Spleen (tissue), 11 donors: ENCODE results near the gene PTPRN2. TPM values are rescaled to one million over a fixed set of nuclear protein-coding genes. Genes with fewer than 3 reads are reported as not detected.

Experiments used
- DNase-seq: peaks from one replicate; pipeline ENCODE4 v3.0.0-alpha.2; 2020
- H3K27ac ChIP-seq, 8 donors: fragments of 200-600 bp; sonication (generic) in 7 of 8; 1 replicate in 4 of 8; 2 replicates in 4 of 8; pipeline versions ENCODE4 v1.5.0 to v1.8.0; 2016 to 2021; ENCODE audit warnings: inconsistent platforms in 4 of 8, mild to moderate bottlenecking in 4 of 8, moderate library complexity in 1 of 8
- H3K27me3 ChIP-seq, 7 donors: fragments of 200-600 bp; sonication (generic) in 6 of 7; replicated peaks in 1 of 7; 1 replicate in 4 of 7; 2 replicates in 3 of 7; pipeline versions ENCODE4 v1.5.0 to v1.8.0; 2016 to 2021; ENCODE audit warnings: inconsistent platforms in 3 of 7, mild to moderate bottlenecking in 1 of 7
- H3K36me3 ChIP-seq, 6 donors: fragments of 200-600 bp; sonication (generic) in 5 of 6; 1 replicate in 4 of 6; 2 replicates in 2 of 6; pipeline versions ENCODE4 v1.5.0 to v1.8.0; 2016 to 2021; ENCODE audit warnings: inconsistent platforms in 2 of 6
- H3K4me1 ChIP-seq, 6 donors: fragments of 200-600 bp; sonication (generic) in 5 of 6; 1 replicate in 3 of 6; 2 replicates in 3 of 6; pipeline versions ENCODE4 v1.5.0 to v1.8.0; 2016 to 2021; ENCODE audit warnings: inconsistent platforms in 3 of 6
- H3K4me3 ChIP-seq, 8 donors: fragments of 200-600 bp; sonication (generic) in 7 of 8; 1 replicate in 4 of 8; 2 replicates in 4 of 8; pipeline versions ENCODE4 v1.5.0 to v1.8.0; 2016 to 2021; ENCODE audit warnings: inconsistent platforms in 4 of 8, mild to moderate bottlenecking in 4 of 8, moderate library complexity in 2 of 8
- H3K9me3 ChIP-seq, 8 donors: fragments of 200-600 bp; sonication (generic) in 7 of 8; 1 replicate in 4 of 8; 2 replicates in 4 of 8; pipeline versions ENCODE4 v1.5.0 to v1.8.0; 2016 to 2021; ENCODE audit warnings: inconsistent platforms in 4 of 8
- CTCF ChIP-seq, 11 experiments: fragments of 200-600 bp in 7 of 11; fragments of 450-650 bp in 4 of 11; sonication (generic) in 4 of 11; IDR thresholded peaks in 8 of 11; conservative IDR thresholded peaks in 3 of 11; 1 replicate in 7 of 11; 2 replicates in 4 of 11; pipeline versions ENCODE4 v1.4.0 to v1.8.0; 2016 to 2021; ENCODE audit warnings: antibody characterized with exemption in 11 of 11, inconsistent platforms in 4 of 11, mild to moderate bottlenecking in 1 of 11
- POLR2A ChIP-seq, 3 donors: fragments of 450-650 bp; IDR thresholded peaks; one replicate each; pipeline ENCODE4 v1.5.1; 2017; ENCODE audit warnings: antibody characterized with exemption in 3 of 3, mild to moderate bottlenecking in 1 of 3
- POLR2AphosphoS5 ChIP-seq, 3 donors: sonication (generic); formaldehyde crosslinking; IDR thresholded peaks; one replicate each; pipeline ENCODE4 v1.5.1; 2017; ENCODE audit warnings: antibody characterized with exemption in 3 of 3
- WGBS, 5 donors: extraction: QIAGEN DNeasy Blood & Tissue Kit in 3 of 5; methylation state at CpG; one replicate each; pipeline versions ENCODE4 v1.1.5 to v1.1.7; 2013 to 2018; 5-methylcytosine and 5-hydroxymethylcytosine counted together
- intact Hi-C: fragments of 100-400 bp; cut with DNase I; formaldehyde crosslinking; loops from one replicate; pipeline ENCODE4 v1.15.0; 2023; ENCODE audit warnings: low total_unique reads
- polyA plus RNA-seq, 3 donors: library from polyadenylated mRNA; stranded (reverse); fragments of 200-250 nt; gene quantifications; one replicate each; pipeline ENCODE4 v1.2.1, GENCODE V29; 2013
- total RNA-seq, 7 donors: library from RNA; depleted of rRNA in 3 of 7; stranded (reverse); fragments of >200 nt in 3 of 7; fragmentation: NEBNext Ultra II Directional in 4 of 7; extraction: Animal tissue kit (Norgen Biotek cat#: 25700) in 4 of 7; gene quantifications; one replicate each; pipeline versions ENCODE4 v1.1.0 to v1.2.1, GENCODE V29; 2016 to 2021
- donor health status: healthy with polysubstance abuse.
- donor health status: DM: no; HTN: no; CAD: no; lungs with moderate emphysema.
- donor health status: DM: no; HTN: no; CAD: no.
- donor health status: Bipolar disorder and iron deficiency.
- donor health status: healthy.
- donor health status: DM: no; HTN: no; CAD: no.
- donor health status: DM: yes; HTN: yes; CAD: no.

The PTPRN2 gene
- total and polyA plus RNA-seq, 10 donors, result 7.0 to 22.8 (median 16.8) TPM

- peaks cover 0 to 36% (median 20%) of the 10 kb centered on the region in 7 donors for H3K27me3 ChIP-seq
- no peaks in the 10 kb centered on the region for H3K4me1 ChIP-seq
- DNase-seq, result peak; percentile 2
- WGBS, 5 donors, result 88 to 93% (median 92%) methylated on average over 9 of the region's 9 CpGs
- H3K36me3 ChIP-seq, result no peaks in the 10 kb centered on the region
- H3K9me3 ChIP-seq, result peaks cover 0 to 31% (median 26%) of the 10 kb centered on the region in 8 donors
- no peak overlapping the region for H3K4me3 ChIP-seq
- intact Hi-C loops, result no loop called here
- TF ChIP-seq POLR2A (IDR thresholded peaks at IDR 0.05) (no peak), CTCF (IDR thresholded peaks at IDR 0.05 in 8 of 11, conservative IDR thresholded peaks at IDR 0.05 in 3 of 11) (no peak), POLR2AphosphoS5 (IDR thresholded peaks at IDR 0.05) (no peak)
- no peak overlapping the region for H3K27ac ChIP-seq
These were observed 7.7 kb downstream of the PTPRN2 start for GRCh38 chr7:158579662-158580646.

GRCh38 chr7:158576050-158576762, 11.4 kb downstream of the PTPRN2 start:
- peak; percentile 45 for DNase-seq
- peaks cover 0 to 2% (median 0%) of the 10 kb centered on the region in 7 donors for H3K27me3 ChIP-seq
- H3K4me1 ChIP-seq, result no peaks in the 10 kb centered on the region
- intact Hi-C loops, result no loop called here
- H3K9me3 ChIP-seq, result peaks cover 0 to 29% (median 26%) of the 10 kb centered on the region in 8 donors
- H3K27ac ChIP-seq, result no peak overlapping the region
- no peaks in the 10 kb centered on the region for H3K36me3 ChIP-seq
- no peak overlapping the region for H3K4me3 ChIP-seq
- 58 to 73% (median 70%) methylated on average over 10 to 11 of the region's 11 CpGs for WGBS, 5 donors
- no peak for TF ChIP-seq CTCF (IDR thresholded peaks at IDR 0.05 in 8 of 11, conservative IDR thresholded peaks at IDR 0.05 in 3 of 11)
- TF ChIP-seq POLR2A (IDR thresholded peaks at IDR 0.05), result no peak
- TF ChIP-seq POLR2AphosphoS5 (IDR thresholded peaks at IDR 0.05), result no peak

GRCh38 chr7:158574308-158575036, 13.2 kb downstream of the PTPRN2 start:
- H3K4me3 ChIP-seq, result no peak overlapping the region
- peaks cover 0 to 19% (median 11%) of the 10 kb centered on the region in 7 donors for H3K27me3 ChIP-seq
- peak; percentile 53 for DNase-seq
- no peaks in the 10 kb centered on the region for H3K36me3 ChIP-seq
- intact Hi-C loops, result no loop called here
- TF ChIP-seq CTCF (IDR thresholded peaks at IDR 0.05 in 8 of 11, conservative IDR thresholded peaks at IDR 0.05 in 3 of 11) (no peak), POLR2A (IDR thresholded peaks at IDR 0.05) (no peak), POLR2AphosphoS5 (IDR thresholded peaks at IDR 0.05) (no peak)
- WGBS, 5 donors, result 83 to 88% (median 85%) methylated on average over 8 of the region's 8 CpGs
- H3K27ac ChIP-seq, result no peak overlapping the region
- peaks cover 0 to 5% (median 2%) of the 10 kb centered on the region in 6 donors for H3K4me1 ChIP-seq
- peaks cover 0 to 12% (median 10%) of the 10 kb centered on the region in 8 donors for H3K9me3 ChIP-seq
